Stimulated activated CD4-positive, alpha-beta T cell treated with anti-CD3 and anti-CD28 coated beads, Interleukin-2, amount 100 ng/mL, for 24 hours (primary cell): ENCODE results near the gene EDEM1.
"Not testable (repeated sequence)": the region's sequence is repeated elsewhere in the genome, so short reads cannot be mapped to it uniquely, and the experiment has no call there.

Experiments used
- DNase-seq, 2 donors: peaks; one replicate each; pipeline ENCODE4 v3.0.0-alpha.2; 2020

Gene EDEM1

GRCh38 chr3:5181469-5182141 is 5.9 kb upstream of the EDEM1 start:
- no peak for DNase-seq

GRCh38 chr3:5183714-5184113 is 3.8 kb upstream of the EDEM1 start:
- not testable (repeated sequence) for DNase-seq

- DNase-seq: no peak
Observed at GRCh38 chr3:5184499-5184898, 3.0 kb upstream of the EDEM1 start.

DNA sequence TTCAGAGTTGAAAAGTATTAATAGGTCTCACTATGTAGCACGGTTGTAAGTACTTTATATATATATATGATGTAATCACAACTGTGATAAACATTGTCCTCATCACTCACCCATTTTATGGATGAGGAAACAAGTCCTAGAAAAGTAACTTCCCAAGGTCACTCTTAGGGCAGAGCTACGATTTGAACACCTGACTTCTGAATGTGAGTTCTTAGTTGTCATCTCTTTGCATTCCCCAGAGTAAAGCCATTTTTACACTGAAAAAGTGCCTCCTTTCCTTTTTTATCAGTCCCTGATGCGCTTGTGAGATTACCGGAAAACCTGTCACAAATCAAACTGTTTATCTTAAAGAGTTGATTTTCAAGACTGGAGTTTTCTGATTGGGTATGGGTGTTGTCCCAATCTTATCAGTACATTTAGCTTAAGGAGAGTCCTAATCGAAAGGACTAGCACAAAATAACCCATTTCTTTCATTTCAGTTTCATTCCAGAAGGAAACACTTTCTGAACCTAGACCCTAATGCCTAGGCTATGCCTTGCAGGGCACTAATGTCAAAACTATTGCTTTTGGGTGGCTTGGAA is 2.3 kb upstream of the EDEM1 start:
- no peak for DNase-seq

GRCh38 chr3:5186089-5186857 is 1.2 kb upstream of the EDEM1 start:
- no peak for DNase-seq

DNA sequence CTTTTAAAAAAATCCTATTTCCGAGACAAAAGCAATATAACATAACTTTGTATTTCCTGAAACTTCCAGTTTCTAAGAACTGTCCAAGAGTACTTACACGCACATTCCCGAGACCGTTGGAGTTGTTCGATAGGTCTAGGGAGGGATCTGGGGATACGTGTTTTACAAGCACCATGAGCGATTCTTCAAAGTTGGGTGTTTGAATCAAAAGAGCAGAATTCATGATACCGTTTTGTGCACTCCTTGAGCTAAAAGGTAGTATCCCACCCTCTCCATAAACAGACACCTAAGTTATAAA is 700 bp upstream of the EDEM1 start:
- DNase-seq: no peak

GRCh38 chr3:5187920-5188418 is 462 bp downstream of the EDEM1 start:
- DNase-seq: peak; percentile 52 to 55

GRCh38 chr3:5188419-5189221 is 1.1 kb downstream of the EDEM1 start:
- peak; percentile 47 to 55 for DNase-seq

DNA sequence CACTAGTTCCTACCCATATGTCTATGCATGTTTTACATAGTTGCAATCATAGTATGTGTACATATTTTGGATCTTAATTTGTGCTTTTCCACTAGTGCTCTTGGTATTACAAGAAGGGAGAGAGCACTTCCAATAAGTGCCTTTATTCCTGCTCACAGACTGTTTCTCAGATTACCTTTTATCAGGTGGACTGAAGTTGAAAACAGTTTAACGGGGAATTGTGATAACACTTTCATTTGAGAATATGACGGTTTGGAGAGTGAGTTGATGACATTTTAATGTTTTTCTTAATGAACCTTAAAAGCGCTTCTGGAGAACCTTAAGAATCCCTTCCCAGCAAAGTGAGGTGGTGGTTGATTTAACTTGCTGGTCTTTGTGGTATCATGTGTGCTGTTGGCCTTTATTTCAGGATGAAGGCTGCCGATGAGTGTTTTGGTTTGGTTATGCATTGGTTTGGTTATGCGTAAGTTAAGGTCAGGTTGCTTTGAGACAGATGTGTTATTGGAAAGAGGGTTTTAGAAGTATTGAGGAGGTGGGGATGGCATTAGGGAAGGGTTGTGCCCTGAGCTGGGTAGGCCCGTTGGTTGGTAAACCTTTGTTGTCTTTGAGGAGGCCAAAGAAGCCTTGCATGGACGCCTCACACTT is 2.8 kb downstream of the EDEM1 start:
- peak in 1 of 2 donors; percentile 33 for DNase-seq

GRCh38 chr3:5191555-5192304 is 4.2 kb downstream of the EDEM1 start:
- no peak for DNase-seq

DNA sequence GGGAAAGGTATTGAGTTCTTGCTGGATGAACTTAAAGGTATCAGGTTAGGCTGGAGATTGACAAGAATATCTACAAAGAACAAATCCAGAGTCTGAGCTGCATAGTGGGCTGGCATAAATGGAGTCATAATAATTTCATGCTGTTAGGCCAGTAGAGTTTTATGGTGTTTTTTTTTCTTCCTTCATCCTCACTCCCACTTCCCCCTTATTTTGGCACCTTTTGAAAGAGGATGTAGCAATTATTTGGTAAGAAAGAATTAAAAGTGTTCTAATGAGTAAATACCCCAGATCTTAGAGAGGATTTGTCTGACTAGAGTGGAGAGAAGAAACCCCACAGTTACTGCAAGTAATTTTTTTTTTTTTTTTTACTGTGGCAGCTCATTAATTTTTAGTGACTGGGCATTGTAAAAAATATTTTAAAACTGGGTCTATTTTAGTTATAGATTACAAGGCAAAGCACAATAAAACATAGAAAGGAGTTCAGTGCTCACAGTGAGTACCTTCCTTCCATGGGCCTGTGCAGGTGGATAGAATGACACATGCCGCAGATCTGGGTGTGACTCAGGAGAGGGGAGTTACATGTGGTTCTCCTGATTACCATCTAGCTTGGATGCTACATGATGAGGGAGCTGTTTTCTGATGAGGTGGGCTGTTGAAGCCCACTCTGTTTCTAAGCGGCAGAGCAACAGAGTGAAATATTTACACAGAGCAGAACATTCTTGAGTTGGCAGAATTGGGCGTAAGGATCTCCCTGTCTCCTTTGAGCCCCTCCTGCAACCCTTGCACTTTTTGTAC is 5.3 kb downstream of the EDEM1 start:
- DNase-seq: peak; percentile 46 to 52

DNA sequence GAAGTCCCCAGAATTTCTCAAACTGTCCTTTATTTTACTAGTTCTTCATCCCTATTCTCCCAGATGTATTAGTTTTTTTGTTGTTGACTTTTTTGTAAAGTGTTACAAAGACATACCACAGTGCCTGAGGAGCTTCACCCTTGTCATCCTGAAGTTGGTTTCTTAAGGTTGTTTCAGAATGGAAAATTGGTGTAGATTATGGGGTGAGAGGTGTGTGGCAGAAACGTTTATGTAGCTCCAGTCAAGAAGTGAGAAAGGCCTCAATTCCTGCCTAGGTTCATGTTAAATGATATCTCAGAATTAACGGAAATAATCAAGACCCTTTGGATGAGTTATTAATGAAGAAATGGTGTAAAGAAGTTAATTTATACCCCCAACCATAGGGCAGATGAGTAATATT is 6.8 kb downstream of the EDEM1 start:
- DNase-seq: no peak

GRCh38 chr3:5194801-5195509 is 7.4 kb downstream of the EDEM1 start:
- peak in 1 of 2 donors; percentile 42 for DNase-seq

DNA sequence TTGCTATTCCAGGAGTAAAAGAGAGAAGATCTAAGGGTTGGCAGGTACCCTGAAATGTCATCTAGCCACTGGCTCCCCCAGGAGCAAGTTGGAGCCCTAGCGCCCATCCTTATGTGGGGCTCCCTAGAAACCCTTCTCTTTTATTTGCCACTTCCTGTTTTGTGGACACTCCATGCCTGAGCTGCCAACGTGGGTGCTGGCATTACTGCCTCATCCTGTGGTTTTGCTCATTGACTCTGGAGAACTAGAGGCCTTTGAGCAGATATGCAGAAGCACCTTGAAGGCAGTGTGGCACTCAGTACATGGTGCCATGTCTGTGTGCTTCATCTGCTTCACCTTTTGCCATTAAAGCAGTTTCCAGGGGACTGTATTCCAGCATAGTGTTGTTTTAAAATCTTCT is 8.1 kb downstream of the EDEM1 start:
- peak in 1 of 2 donors; percentile 30 for DNase-seq

GRCh38 chr3:5197022-5197421 is 9.5 kb downstream of the EDEM1 start:
- no peak for DNase-seq

DNA sequence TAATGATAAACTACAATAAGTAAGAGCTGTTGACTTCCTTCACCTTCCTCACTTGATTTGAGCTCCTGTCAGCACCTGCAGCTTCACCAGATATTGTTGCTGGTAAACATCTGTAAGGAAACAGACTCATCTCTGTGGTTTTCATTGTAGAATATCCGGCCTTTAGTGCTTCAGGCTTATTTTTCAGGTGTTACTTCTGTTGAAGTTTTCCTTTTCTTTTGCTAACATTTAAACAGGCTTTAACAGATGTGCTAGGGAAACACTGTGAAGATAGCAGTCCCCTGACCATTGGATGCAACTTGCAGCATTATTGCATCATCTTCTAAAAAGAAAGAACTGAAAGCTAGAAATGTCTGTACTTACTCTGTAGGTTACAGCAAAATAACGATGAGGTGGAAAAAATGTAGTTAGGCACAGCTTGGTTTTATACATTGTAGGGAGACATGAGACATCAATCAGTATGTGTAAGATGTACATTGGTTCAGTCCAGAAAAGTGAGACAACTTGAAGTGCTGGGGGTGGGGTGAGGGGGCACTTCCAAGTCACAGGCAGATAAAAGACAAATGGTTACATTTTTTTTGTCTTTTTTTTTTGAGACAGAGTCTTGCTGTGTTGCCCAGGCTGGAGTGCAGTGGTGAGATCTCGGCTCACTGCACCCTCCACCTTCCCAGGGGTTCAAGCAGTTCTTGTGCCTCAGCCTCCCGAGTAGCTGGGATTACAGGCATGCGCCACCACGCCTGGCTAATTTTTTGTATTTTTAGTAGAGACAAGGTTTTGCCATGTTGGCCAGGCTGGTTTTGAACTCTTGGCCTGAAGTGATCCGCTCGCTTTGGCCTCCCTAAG is 10.2 kb downstream of the EDEM1 start:
- DNase-seq: peak; percentile 40 to 56

DNA sequence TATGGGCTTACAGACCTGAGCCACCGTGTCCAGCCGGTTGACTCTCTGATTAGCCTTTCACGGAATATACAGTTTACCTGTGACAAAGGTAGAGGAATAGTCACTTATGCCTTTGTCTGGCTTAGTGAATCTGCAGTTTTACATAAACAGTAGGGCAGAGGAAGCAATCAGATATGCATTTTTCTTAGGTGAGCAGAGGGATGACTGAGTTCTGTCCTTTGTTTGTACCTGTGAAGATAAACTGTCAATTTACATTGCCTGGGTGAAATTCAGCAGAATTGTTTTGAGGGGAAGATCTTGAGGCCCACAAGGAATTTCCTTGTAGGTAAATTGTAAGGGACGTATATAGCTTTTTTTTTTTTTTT is 10.8 kb downstream of the EDEM1 start:
- DNase-seq: no peak

DNA sequence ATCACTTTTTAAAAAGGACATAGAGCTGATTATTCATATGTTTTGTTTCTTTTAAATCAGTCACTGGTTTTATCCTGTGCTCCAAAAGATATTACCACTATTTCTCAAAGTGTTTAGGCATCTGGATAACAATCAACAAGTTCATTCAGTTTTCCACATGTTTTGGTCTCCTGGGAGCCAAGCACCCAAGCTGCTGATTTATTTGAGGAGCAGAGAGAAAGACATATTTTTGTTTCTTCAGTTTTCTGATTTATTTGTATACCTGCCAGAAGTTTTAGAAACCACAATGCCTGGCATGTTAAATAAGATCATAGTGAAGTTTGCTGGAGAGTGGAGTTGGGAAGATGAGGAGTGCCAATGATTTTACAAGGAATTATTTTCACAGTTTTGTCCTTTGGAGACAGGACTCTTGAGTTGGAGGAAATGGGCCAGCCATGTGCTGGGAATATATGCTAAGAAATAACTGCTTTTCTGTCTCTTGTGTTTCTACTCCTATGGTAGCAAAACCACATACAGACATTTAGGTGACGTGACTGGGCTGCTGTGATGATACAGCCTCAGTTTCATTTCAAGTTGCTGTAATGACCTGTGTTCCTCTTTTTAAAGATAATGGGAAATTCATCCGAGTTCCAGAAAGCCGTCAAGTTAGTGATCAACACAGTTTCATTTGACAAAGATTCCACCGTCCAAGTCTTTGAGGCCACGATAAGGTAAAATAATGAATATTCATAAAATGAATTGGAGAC is 11.7 kb downstream of the EDEM1 start:
- no peak for DNase-seq

- no peak for DNase-seq
Observed at GRCh38 chr3:5201536-5201935, 14.0 kb downstream of the EDEM1 start.
